ENCODE results near the gene ATXN7L1. TPM values are rescaled to one million over a fixed set of nuclear protein-coding genes. Genes with fewer than 3 reads are reported as not detected.

Gene ATXN7L1
- total and polyA plus RNA-seq, 4 donors, result 4.2 to 22.5 (median 8.5) TPM

GRCh38 chr7:105897999-105898398 is 21.6 kb upstream of the ATXN7L1 start:
- no peak for TF ChIP-seq CTCF (IDR thresholded peaks at IDR 0.05; ENCODE audit: control extremely low read depth, extremely low read depth)
- Histone ChIP-seq H3K9me3 (ENCODE audit: control insufficient read depth in 4 of 4, insufficient read depth in 3 of 4, low read length in 3 of 4) (no peaks in the 10 kb centered on the region), H3K4me1 (ENCODE audit: control insufficient read depth in 5 of 5, insufficient read depth in 5 of 5, low read length in 5 of 5) (no peaks in the 10 kb centered on the region), H3K27ac (ENCODE audit: low read depth in 1 of 2, low read length in 1 of 2) (no peak overlapping the region), H3K36me3 (ENCODE audit: control insufficient read depth in 4 of 4, insufficient read depth in 4 of 4, low read length in 4 of 4) (no peaks in the 10 kb centered on the region), H3K4me3 (no peak overlapping the region), H3K27me3 (ENCODE audit: control insufficient read depth in 3 of 3, insufficient read depth in 3 of 3, low read length in 2 of 3) (no peaks in the 10 kb centered on the region), H3K9ac (ENCODE audit: insufficient read depth in 1 of 2, low read length in 2 of 2) (no peak overlapping the region)
- ATAC-seq (ENCODE audit: insufficient read depth, low FRiP score) (no peak), DNase-seq (no peak)
- 72 to 84% methylated on average over 3 of the region's 3 CpGs for WGBS, 2 donors

GRCh38 chr7:105896407-105896911 is 20.1 kb upstream of the ATXN7L1 start:
- peak; percentile 35 to 79 (median 65) for DNase-seq
- no peak overlapping the region for H3K9ac ChIP-seq (ENCODE audit: insufficient read depth in 1 of 2, low read length in 2 of 2)
- TF ChIP-seq CTCF (IDR thresholded peaks at IDR 0.05; ENCODE audit: control extremely low read depth, extremely low read depth), result no peak
- H3K27me3 ChIP-seq (ENCODE audit: control insufficient read depth in 3 of 3, insufficient read depth in 3 of 3, low read length in 2 of 3), result no peaks in the 10 kb centered on the region
- H3K4me1 ChIP-seq (ENCODE audit: control insufficient read depth in 5 of 5, insufficient read depth in 5 of 5, low read length in 5 of 5), result peaks cover 0 to 2% (median 0%) of the 10 kb centered on the region in 5 donors
- no peak overlapping the region for H3K4me3 ChIP-seq
- H3K27ac ChIP-seq (ENCODE audit: low read depth in 1 of 2, low read length in 1 of 2), result no peak overlapping the region
- no peaks in the 10 kb centered on the region for H3K9me3 ChIP-seq (ENCODE audit: control insufficient read depth in 4 of 4, insufficient read depth in 3 of 4, low read length in 3 of 4)
- ATAC-seq (ENCODE audit: insufficient read depth, low FRiP score), result peak; percentile 60
- WGBS, 2 donors, result 66 to 88% methylated on average over 1 of the region's 1 CpG
- no peaks in the 10 kb centered on the region for H3K36me3 ChIP-seq (ENCODE audit: control insufficient read depth in 4 of 4, insufficient read depth in 4 of 4, low read length in 4 of 4)

- Histone ChIP-seq H3K36me3 (ENCODE audit: control insufficient read depth in 4 of 4, insufficient read depth in 4 of 4, low read length in 4 of 4) (no peaks in the 10 kb centered on the region), H3K4me3 (no peak overlapping the region), H3K27ac (ENCODE audit: low read depth in 1 of 2, low read length in 1 of 2) (no peak overlapping the region), H3K27me3 (ENCODE audit: control insufficient read depth in 3 of 3, insufficient read depth in 3 of 3, low read length in 2 of 3) (no peaks in the 10 kb centered on the region), H3K9me3 (ENCODE audit: control insufficient read depth in 4 of 4, insufficient read depth in 3 of 4, low read length in 3 of 4) (no peaks in the 10 kb centered on the region), H3K4me1 (ENCODE audit: control insufficient read depth in 5 of 5, insufficient read depth in 5 of 5, low read length in 5 of 5) (peaks cover 0 to 4% (median 0%) of the 10 kb centered on the region in 5 donors), H3K9ac (ENCODE audit: insufficient read depth in 1 of 2, low read length in 2 of 2) (no peak overlapping the region)
- ATAC-seq (ENCODE audit: insufficient read depth, low FRiP score) (no peak), DNase-seq (no peak)
- TF ChIP-seq CTCF (IDR thresholded peaks at IDR 0.05; ENCODE audit: control extremely low read depth, extremely low read depth), result no peak
- 92 to 96% methylated on average over 3 of the region's 3 CpGs for WGBS, 2 donors
These were observed 17.7 kb upstream of the ATXN7L1 start for GRCh38 chr7:105894131-105894530.

- TF ChIP-seq CTCF (IDR thresholded peaks at IDR 0.05; ENCODE audit: control extremely low read depth, extremely low read depth), result no peak
- Histone ChIP-seq H3K36me3 (ENCODE audit: control insufficient read depth in 4 of 4, insufficient read depth in 4 of 4, low read length in 4 of 4) (no peaks in the 10 kb centered on the region), H3K9ac (ENCODE audit: insufficient read depth in 1 of 2, low read length in 2 of 2) (no peak overlapping the region), H3K4me3 (no peak overlapping the region), H3K27ac (ENCODE audit: low read depth in 1 of 2, low read length in 1 of 2) (no peak overlapping the region), H3K9me3 (ENCODE audit: control insufficient read depth in 4 of 4, insufficient read depth in 3 of 4, low read length in 3 of 4) (no peaks in the 10 kb centered on the region), H3K4me1 (ENCODE audit: control insufficient read depth in 5 of 5, insufficient read depth in 5 of 5, low read length in 5 of 5) (peaks cover 0 to 4% (median 0%) of the 10 kb centered on the region in 5 donors), H3K27me3 (ENCODE audit: control insufficient read depth in 3 of 3, insufficient read depth in 3 of 3, low read length in 2 of 3) (no peaks in the 10 kb centered on the region)
- DNase-seq, result no peak
- WGBS, 2 donors, result 98 to 99% methylated on average over 2 of the region's 2 CpGs
- no peak for ATAC-seq (ENCODE audit: insufficient read depth, low FRiP score)
These were observed 16.0 kb upstream of the ATXN7L1 start for GRCh38 chr7:105892387-105892786.

All from lung (tissue), 12 donors.